ENCODE measurements around the gene SCN4A.
"Not testable (repeated sequence)": the region's sequence is repeated elsewhere in the genome, so short reads cannot be mapped to it uniquely, and the experiment has no call there.

DNA sequence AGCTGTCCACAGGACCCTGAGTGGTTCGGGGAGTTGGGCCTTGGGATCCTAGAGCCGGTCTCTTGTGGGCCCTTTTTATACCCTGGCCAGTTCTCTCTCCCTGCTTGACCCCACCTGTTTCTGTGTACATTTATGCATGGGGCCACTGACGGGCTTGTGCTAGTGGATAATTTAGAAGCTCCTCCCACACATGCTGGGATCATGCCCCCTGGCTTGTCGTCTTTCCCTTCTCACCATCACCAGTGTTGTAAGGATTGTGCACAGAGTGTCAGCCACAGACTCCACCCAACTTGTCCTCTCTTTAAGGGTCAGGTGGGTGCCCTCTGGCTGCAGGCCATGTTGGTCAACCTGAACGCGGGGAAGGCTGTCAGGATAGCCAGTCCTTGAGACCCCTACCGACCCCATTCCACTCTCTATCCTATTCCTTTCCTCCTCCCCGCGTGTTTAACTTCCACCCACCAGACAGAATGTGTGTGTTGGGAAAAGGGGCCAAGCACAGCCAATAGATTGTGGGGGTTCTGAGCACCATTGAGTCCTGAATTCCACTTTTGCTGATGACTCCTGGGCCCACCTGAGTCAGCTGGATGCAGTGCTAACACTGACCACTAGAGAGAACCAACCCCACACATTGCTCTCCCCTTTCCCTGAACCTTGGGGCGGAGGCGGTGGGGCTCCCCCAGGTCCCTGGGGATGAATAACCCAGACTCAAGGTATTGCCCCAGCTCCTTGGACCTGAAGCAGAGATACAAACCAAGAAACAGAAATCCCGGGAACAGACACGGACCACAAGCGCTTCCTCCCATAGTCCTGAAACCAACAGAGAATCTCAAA lies 76.0 kb downstream of the SCN4A start, which contains the start of gene CSH1:
- TF ChIP-seq CTCF, POLR2AphosphoS5, POLR2A (IDR thresholded peaks at IDR 0.05): not testable (repeated sequence)

Measured in breast epithelium (tissue), 3 donors.